NCI-H82 (cell line): ENCODE measurements around the gene GEMIN5.
"Not testable (repeated sequence)": the region's sequence is repeated elsewhere in the genome, so short reads cannot be mapped to it uniquely, and the experiment has no call there.

ENCODE experiments used
- DNase-seq: peaks from one replicate; lab custom pipeline; 2025; lab: John Stamatoyannopoulos, UW

GEMIN5 gene

GRCh38 chr5:154937718-154938466 lies at the start of gene GEMIN5:
Gene GEMIN5, minus strand, starts transcription at chr5:154938211. Its CDS starts 78 bp downstream, at chr5:154938133.
- DNase-seq: peak; percentile 93

GRCh38 chr5:154986151-154986550 lies 48.1 kb upstream of the GEMIN5 start:
- DNase-seq: no peak

- DNase-seq: peak; percentile 29
These were observed 47.0 kb upstream of the GEMIN5 start for GRCh38 chr5:154984946-154985516.

GRCh38 chr5:154978294-154978693 lies 40.3 kb upstream of the GEMIN5 start:
- DNase-seq: not testable (repeated sequence)

GRCh38 chr5:154977409-154977808 lies 39.4 kb upstream of the GEMIN5 start:
- no peak for DNase-seq

- DNase-seq: not testable (repeated sequence)
These were observed 38.1 kb upstream of the GEMIN5 start for GRCh38 chr5:154976082-154976481.

GRCh38 chr5:154972476-154973080 lies 34.6 kb upstream of the GEMIN5 start:
- DNase-seq: peak; percentile 71

GRCh38 chr5:154971501-154971900 lies 33.5 kb upstream of the GEMIN5 start:
- no peak for DNase-seq

- no peak for DNase-seq
These were observed 32.7 kb upstream of the GEMIN5 start for GRCh38 chr5:154970759-154971158.

GRCh38 chr5:154968953-154969352 lies 30.9 kb upstream of the GEMIN5 start:
- no peak for DNase-seq

- DNase-seq: peak; percentile 45
These were observed 29.5 kb upstream of the GEMIN5 start for GRCh38 chr5:154967421-154968024.

- DNase-seq: no peak
These were observed 28.9 kb upstream of the GEMIN5 start for GRCh38 chr5:154966874-154967273.

- no peak for DNase-seq
These were observed 28.2 kb upstream of the GEMIN5 start for GRCh38 chr5:154966081-154966841.

- no peak for DNase-seq
These were observed 24.5 kb upstream of the GEMIN5 start for GRCh38 chr5:154962494-154962893.

- DNase-seq: no peak
These were observed 18.7 kb upstream of the GEMIN5 start for GRCh38 chr5:154956712-154957111.

GRCh38 chr5:154949781-154950180 lies 11.8 kb upstream of the GEMIN5 start:
- DNase-seq: no peak

- no peak for DNase-seq
These were observed 10.3 kb upstream of the GEMIN5 start for GRCh38 chr5:154948313-154948712.

GRCh38 chr5:154947778-154948177 lies 9.8 kb upstream of the GEMIN5 start:
- no peak for DNase-seq

- peak; percentile 15 for DNase-seq
These were observed 7.8 kb upstream of the GEMIN5 start for GRCh38 chr5:154945695-154946301.

- DNase-seq: no peak
These were observed 6.7 kb upstream of the GEMIN5 start for GRCh38 chr5:154944716-154945115.

GRCh38 chr5:154943527-154943926 lies 5.5 kb upstream of the GEMIN5 start:
- DNase-seq: no peak
